HG02938 (cell line): ENCODE data around the gene A3GALT2.

ENCODE experiments used
- ATAC-seq: cut with Tn5 transposase; IDR thresholded peaks from one replicate; pipeline ENCODE4 v1.9.1; 2021; ENCODE audit warnings: mild to moderate bottlenecking, moderate library complexity; ENCODE audit not compliant: unreplicated experiment

Gene A3GALT2

GRCh38 chr1:33274446-33274845 is 46.5 kb downstream of the A3GALT2 start:
- ATAC-seq: no peak

GRCh38 chr1:33273961-33274371 is 46.9 kb downstream of the A3GALT2 start:
- no peak for ATAC-seq

- no peak for ATAC-seq
Observed at GRCh38 chr1:33273406-33273805, 47.5 kb downstream of the A3GALT2 start.

- ATAC-seq: no peak
Observed at GRCh38 chr1:33272930-33273329, 48.0 kb downstream of the A3GALT2 start.

GRCh38 chr1:33272509-33272908 is 48.4 kb downstream of the A3GALT2 start:
- no peak for ATAC-seq

- ATAC-seq: no peak
Observed at GRCh38 chr1:33271666-33272505, 49.0 kb downstream of the A3GALT2 start.

- ATAC-seq: no peak
Observed at GRCh38 chr1:33270808-33271465, 50.0 kb downstream of the A3GALT2 start.

- ATAC-seq: no peak
Observed at GRCh38 chr1:33270379-33270778, 50.5 kb downstream of the A3GALT2 start.

GRCh38 chr1:33269621-33270020 is 51.3 kb downstream of the A3GALT2 start:
- ATAC-seq: no peak

GRCh38 chr1:33268927-33269610 is 51.8 kb downstream of the A3GALT2 start:
- ATAC-seq: no peak

- no peak for ATAC-seq
Observed at GRCh38 chr1:33268457-33268856, 52.4 kb downstream of the A3GALT2 start.

GRCh38 chr1:33267468-33268205 is 53.3 kb downstream of the A3GALT2 start:
- no peak for ATAC-seq

- ATAC-seq: no peak
Observed at GRCh38 chr1:33266766-33267165, 54.1 kb downstream of the A3GALT2 start.

GRCh38 chr1:33265780-33266605 is 54.9 kb downstream of the A3GALT2 start:
- no peak for ATAC-seq

GRCh38 chr1:33263890-33264504 is 56.9 kb downstream of the A3GALT2 start:
- ATAC-seq: no peak

- ATAC-seq: no peak
Observed at GRCh38 chr1:33261344-33261743, 59.6 kb downstream of the A3GALT2 start.

- ATAC-seq: no peak
Observed at GRCh38 chr1:33260439-33260838, 60.5 kb downstream of the A3GALT2 start.

- no peak for ATAC-seq
Observed at GRCh38 chr1:33259879-33260278, 61.0 kb downstream of the A3GALT2 start.

- ATAC-seq: no peak
Observed at GRCh38 chr1:33258788-33259274, 62.1 kb downstream of the A3GALT2 start.
